ENCODE measurements around the gene TOLLIP. TPM values are rescaled to one million over a fixed set of nuclear protein-coding genes. Genes with fewer than 3 reads are reported as not detected.

TOLLIP gene
- polyA plus RNA-seq, 12 donors, result 20.1 to 34.3 (median 22.1) TPM; not detected in 1

- no peak for DNase-seq
Measured at GRCh38 chr11:1285876-1286275, 23.6 kb downstream of the TOLLIP start.

GRCh38 chr11:1285316-1285744 is 24.1 kb downstream of the TOLLIP start:
- no peak for DNase-seq

DNA sequence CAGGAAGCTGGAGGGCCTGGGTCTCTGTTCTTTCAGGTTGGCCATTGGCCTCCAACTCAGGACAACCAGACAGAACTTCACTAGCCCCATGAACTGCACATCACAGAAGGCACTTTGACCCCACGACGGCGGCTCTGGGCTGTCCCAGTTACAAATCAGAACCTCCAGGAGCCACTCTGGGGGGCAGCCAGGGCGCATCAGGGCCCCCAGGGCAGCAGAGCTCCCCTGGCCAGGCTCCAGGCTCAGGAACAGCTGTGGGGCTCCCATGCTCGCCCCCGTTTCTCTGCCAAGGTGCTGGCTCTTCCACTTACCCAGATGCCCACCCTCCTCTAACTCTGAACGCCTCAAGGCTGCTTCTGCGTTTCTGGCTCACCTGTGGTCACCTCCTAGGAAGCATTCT is 25.5 kb downstream of the TOLLIP start:
- no peak for DNase-seq

DNA sequence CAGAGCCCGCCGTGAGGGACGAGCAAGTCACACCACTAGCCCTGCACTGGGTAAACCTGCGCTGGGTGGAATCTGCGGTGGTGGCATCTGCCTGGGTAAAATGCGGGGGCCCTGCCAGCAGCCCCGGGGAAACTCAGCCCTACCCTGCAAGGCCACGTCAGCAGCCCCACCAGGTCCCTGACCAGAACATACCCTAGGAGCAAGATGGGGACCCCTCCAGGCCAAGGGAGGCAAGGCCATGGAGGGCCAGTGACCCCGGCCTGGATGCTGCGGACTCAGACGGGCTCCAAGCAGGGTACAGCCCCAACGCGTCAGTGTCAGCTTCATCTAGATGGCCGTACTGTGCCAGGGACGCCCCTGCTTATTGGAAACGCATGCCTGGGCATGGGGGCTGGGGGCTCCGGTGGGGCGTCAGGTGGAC is 26.3 kb downstream of the TOLLIP start:
- DNase-seq, result no peak

- no peak for DNase-seq
Measured at GRCh38 chr11:1281974-1282365, 27.5 kb downstream of the TOLLIP start.

DNA sequence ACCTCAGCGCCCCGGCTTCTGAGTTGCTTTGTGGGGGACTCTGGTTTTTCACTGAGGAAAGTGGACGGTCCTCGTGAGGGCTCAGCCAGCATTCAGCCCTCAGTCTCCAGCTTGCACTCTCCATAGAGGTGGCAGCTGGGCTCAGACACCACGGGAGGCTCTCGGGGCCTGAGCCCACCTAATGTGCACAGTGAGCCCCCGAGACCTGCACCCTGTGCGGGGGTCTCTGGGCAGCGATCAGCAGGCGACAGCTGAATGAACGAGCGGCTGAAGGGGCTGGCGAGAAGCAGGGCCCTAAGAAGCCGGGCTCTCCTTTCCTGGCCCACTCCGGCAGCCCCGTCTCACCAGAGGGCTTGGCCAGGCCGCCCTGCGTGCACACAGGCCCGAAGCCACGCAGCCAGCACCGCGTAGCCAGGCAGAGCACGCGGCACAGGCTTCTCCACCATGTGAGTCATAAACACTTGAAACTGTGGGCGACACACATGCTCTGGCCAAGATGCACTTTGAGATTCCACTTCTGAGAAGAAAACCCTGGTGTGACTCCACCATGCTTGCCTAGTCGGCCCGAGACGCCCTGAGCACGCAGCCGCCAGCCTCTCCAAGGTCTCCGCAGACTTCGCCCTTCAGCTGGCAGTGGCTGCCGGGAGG is 28.0 kb downstream of the TOLLIP start:
- DNase-seq, result no peak

- DNase-seq, result no peak
Measured at GRCh38 chr11:1280116-1281035, 29.1 kb downstream of the TOLLIP start.

DNA sequence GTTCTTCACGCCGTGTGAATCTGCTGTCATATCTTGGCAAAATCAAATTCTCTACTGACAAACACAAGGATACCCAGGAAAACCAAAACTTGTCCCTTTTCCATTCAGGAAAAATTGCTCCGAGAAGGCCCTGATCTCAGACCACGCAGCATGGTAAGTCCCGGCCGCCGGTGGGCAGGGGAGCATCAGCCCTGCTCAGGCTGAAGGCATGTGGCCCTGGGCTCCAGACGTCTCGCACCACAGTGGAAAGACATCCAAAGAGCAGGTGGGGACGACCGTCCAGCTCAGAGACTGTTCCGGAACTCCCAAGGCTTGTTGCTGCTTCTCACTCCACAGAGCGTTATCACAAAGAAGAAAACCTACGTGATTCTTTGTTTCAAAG is 29.8 kb downstream of the TOLLIP start:
- no peak for DNase-seq

DNA sequence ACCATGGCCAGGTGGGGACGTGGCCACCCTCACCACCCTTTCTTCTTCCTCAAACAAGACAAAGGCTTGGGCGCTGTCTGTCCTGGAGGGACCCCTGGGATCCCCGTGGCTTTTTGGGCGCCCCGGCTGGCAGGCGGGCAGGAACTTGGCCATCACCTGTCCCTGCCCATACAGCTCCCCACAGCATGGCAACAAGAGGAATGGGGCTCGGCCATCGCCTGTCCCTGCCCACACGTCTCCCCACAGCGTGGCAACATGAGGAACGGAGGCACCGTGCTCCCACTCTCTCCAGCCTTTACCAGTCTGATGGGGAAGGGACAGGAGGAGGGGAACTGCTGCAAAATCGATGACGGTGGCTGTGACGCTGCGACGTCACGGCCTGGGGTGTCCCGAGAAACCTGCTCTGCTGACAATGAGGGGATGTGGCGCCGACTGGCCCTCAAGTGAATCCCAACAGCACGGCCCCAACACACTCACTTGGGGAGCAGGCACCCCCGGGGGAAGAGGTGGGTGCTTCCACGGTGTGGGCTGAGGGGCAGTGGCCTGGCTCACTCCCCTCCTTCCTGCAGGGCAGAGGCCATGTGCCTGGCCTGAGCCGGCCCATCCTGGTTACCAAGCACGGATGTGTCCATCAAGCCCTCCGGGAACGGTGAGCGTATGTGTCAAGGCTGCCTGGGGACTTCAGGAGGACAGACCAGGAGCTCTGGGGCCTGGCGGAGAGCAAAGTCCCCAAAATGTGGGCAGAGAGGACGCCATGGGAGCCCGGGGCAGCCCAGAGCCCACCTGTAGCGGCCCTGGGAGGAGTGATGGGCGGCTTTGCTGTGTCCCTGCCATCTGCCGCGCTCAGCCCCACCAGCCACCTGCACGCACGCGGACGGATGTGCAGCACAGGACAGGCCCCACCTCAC is 30.4 kb downstream of the TOLLIP start:
- no peak for DNase-seq

- no peak for DNase-seq
Measured at GRCh38 chr11:1277936-1278512, 31.4 kb downstream of the TOLLIP start.

DNA sequence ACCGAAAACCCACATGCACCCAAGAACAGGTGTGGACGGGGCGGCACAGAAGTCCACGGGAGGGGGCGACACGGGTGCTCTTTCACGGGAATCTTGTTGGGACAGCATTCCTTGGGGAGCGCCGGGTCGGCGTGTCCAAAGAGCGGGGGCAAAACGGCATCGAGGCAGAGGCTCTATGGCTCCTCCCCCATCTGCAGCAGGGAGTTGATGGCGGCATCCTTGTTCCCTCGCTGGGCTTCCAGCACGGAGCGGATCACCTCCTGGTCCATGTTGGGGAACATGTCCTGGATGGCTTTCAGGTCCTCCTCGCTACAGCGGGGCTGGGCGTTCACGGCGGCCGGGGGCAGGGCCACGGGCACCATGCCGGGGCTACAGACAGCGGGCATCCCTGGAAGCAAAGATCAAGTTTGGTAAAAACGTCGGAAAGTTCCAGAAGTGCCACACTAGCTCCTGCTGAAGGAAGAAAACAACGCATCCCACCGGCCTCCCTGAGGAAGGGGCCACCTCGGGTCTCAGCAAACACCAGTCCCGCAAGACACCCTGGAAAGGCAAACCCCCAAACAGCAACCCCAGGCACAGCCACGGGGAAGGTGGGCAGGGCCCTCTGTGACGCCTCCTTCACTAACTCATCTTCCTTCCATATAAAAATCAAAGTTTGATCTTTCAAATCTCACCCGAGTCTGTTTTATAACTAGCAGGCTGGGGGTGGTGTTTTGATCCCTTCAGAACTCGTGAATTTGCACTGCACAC is 32.4 kb downstream of the TOLLIP start:
- DNase-seq, result no peak

DNA sequence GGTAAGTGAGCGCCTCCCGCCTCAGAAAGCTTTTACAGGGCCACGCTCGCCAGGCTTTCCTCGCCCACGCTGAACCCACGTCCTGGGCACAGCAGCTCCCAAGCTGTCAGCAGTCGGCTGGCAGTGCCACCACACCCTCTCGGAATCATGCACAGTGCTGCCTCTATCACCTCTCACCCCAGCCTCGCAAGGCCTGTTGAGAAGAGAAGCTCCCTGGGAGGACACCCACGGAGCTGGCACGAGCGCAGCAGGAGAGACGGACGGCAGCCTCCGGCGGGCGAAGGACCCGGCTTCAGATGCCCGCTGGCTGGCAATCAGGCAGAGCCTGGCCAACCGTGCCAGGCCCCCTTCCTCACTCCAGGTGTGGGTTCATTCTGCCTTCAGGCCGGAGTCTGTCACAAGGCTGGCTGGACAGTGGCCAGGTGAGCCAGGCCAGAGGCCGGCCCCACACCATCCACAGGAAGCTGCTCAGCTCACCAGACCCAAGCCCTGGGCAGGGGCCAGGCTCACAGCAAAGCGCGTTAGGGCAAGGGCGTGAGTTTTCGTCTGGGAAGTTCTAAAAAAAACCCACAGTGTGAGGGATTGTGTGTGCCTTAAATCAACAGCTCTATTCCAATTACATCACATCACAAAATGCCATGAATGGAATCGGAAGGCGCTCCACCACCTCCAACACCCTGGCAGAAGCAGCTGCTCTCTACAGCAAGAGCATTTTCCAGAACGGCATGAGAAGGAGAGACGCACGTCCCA is 33.2 kb downstream of the TOLLIP start:
- no peak for DNase-seq

DNA sequence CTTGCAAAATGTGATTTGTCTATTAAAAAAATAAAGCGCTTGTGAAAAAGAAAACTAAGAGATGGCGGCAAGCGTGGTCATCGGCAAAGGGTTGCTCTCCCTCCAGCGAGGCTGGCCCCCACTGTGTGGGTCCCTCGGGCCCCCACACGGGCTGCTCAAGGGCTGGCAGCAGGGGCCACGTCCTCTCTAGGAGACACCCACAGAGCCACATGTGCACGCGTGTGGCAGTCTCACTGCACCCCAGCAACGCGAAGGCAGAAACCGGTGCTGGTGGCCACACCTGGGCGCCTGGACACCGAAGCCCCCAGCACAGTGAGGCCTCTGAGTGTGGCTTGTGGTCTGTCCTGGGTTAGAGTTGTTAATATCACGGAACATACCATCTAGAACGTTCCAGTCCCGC is 34.4 kb downstream of the TOLLIP start:
- DNase-seq, result no peak

DNA sequence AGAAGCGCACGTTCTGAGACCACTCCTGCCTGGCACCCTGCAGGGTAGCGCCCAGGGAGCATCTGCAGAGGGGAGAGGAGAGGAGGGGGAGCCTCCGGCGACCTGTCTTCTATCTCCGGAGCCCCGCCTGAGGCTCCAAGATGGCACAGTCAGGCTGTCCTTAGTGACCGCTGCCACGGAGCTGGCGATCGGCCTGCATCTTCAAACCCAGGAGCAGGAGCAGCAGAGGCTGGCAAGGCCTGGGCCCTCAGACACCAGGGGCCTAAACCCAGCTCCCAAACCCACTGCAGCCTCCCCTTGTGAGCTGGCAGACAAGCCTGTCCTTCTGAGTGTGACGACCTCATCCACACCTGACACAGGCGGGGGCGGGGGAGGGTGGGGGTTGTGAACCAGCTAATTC is 34.9 kb downstream of the TOLLIP start:
- DNase-seq, result no peak

- DNase-seq, result no peak
Measured at GRCh38 chr11:1272531-1272930, 36.9 kb downstream of the TOLLIP start.

DNA sequence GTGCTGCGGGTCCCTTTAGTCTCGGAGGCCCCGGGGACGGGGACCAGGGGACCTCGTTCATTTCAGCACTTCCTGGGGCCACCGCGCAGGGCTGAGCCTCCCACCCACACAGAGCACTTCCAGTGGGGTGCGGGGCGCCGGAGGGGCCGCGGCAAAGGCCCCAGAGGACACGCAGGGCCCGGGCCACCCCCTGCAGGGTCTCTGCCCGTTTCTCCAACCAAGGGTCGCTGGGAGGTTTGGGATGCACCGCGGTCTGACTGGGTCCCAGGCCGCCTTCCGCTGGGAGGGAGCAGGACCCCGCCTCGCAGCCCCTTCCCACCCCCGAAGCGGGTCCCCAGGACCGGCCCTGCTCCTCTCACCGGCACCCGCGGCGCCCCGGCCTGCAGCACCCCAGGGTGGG is 37.5 kb downstream of the TOLLIP start:
- DNase-seq, result no peak

GRCh38 chr11:1271406-1271805 is 38.0 kb downstream of the TOLLIP start:
- DNase-seq, result no peak

- no peak for DNase-seq
Measured at GRCh38 chr11:1271002-1271401, 38.4 kb downstream of the TOLLIP start.

- DNase-seq, result no peak
Measured at GRCh38 chr11:1270476-1270875, 39.0 kb downstream of the TOLLIP start.

DNA sequence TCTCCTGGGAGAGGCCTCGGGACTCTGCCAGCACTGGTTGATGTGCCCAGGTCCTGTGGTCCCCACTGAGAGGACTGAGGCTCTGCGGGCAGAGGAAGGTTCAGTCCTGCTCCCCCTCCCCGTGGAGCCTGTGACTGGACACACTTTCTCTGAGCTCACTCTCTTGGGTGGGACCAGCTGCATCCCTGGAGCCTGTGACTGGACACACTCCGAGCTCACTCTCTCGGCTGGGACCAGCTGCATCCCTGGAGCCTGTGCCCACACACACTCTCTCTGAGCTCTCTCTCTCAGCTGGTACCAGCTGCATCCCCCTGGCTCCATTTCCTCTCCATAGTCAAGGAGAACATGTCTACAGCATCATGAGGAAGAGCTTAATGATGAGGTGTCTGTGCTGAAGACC is 39.5 kb downstream of the TOLLIP start:
- no peak for DNase-seq

All from muscle of arm (tissue), 12 donors.